ENCODE results near the gene KLHL5.

KLHL5 gene

GRCh38 chr4:39166669-39167068, 104.6 kb downstream of the KLHL5 start:
- H3K4me3 ChIP-seq (ENCODE audit: low read length): no peak overlapping the region
- no peaks in the 10 kb centered on the region for H3K27me3 ChIP-seq (ENCODE audit: control insufficient read depth, insufficient read depth, low read length)
- H3K9ac ChIP-seq (ENCODE audit: low read length): no peak overlapping the region
- no peaks in the 10 kb centered on the region for H3K9me3 ChIP-seq (ENCODE audit: control insufficient read depth, low read length)
- H3K36me3 ChIP-seq (ENCODE audit: control insufficient read depth, insufficient read depth, low read length): no peaks in the 10 kb centered on the region
- H3K4me1 ChIP-seq (ENCODE audit: control insufficient read depth, insufficient read depth, low read length): no peaks in the 10 kb centered on the region

GRCh38 chr4:39169426-39169825, 107.4 kb downstream of the KLHL5 start:
- no peaks in the 10 kb centered on the region for H3K4me1 ChIP-seq (ENCODE audit: control insufficient read depth, insufficient read depth, low read length)
- no peak overlapping the region for H3K9ac ChIP-seq (ENCODE audit: low read length)
- no peaks in the 10 kb centered on the region for H3K27me3 ChIP-seq (ENCODE audit: control insufficient read depth, insufficient read depth, low read length)
- no peaks in the 10 kb centered on the region for H3K9me3 ChIP-seq (ENCODE audit: control insufficient read depth, low read length)
- H3K4me3 ChIP-seq (ENCODE audit: low read length): no peak overlapping the region
- H3K36me3 ChIP-seq (ENCODE audit: control insufficient read depth, insufficient read depth, low read length): no peaks in the 10 kb centered on the region

- H3K9me3 ChIP-seq (ENCODE audit: control insufficient read depth, low read length): no peaks in the 10 kb centered on the region
- no peak overlapping the region for H3K4me3 ChIP-seq (ENCODE audit: low read length)
- H3K27me3 ChIP-seq (ENCODE audit: control insufficient read depth, insufficient read depth, low read length): no peaks in the 10 kb centered on the region
- no peaks in the 10 kb centered on the region for H3K36me3 ChIP-seq (ENCODE audit: control insufficient read depth, insufficient read depth, low read length)
- H3K4me1 ChIP-seq (ENCODE audit: control insufficient read depth, insufficient read depth, low read length): no peaks in the 10 kb centered on the region
- H3K9ac ChIP-seq (ENCODE audit: low read length): no peak overlapping the region
These were observed 108.3 kb downstream of the KLHL5 start for GRCh38 chr4:39170301-39170700.
